Measurements from ENCODE around the gene SIAH1. TPM values are rescaled to one million over a fixed set of nuclear protein-coding genes. Genes with fewer than 3 reads are reported as not detected.
A peak's percentile ranks its signal among the peaks of the same experiment; 100 is the strongest.
"Not testable (repeated sequence)": the region's sequence is repeated elsewhere in the genome, so short reads cannot be mapped to it uniquely, and the experiment has no call there.

SIAH1 gene
- total RNA-seq, 1 experiment from 2014 or later: 7.7 TPM

DNA sequence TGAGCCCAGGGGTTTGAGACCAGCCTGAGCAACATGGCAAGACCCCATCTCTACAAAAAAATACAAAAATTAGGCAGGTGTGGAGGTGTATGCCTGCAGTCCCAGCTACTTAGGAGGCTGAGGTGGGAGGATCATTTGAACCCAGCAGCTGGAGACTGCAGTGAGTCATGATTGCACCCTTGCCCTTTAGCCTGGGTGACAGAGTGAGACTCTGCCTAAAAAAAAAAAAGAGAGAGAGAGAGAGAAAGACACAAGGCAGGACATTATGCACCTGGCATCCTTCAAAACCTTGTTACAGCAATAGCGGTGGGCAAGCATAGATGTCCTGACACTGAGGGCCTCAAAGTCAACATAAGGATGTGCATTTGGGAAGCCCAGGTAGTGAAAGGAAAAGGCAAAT lies 19.9 kb upstream of the SIAH1 start:
- Histone ChIP-seq H3K9me3 (no peaks in the 10 kb centered on the region), H3K36me3 (no peaks in the 10 kb centered on the region), H3K4me3 (no peak overlapping the region), H3K27me3 (no peaks in the 10 kb centered on the region)
- no peak for DNase-seq

DNA sequence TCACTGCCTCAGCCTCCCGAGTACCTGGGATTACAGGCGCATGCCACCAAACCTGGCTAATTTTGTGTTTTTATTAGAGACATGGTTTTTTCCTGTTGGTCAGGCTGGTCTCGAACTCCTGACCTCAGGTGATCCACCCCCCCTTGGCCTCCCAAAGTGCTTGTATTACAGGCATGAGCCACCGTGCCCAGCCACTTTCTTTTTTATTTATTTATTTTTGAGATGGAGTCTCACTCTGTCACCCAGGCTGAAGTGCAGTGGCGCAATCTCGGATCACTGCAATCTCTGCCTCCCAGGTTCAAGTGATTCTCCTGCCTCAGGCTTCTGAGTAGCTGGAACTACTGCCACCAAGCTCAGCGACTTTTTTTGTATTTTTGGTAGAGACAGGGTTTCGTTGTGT lies 17.3 kb upstream of the SIAH1 start:
- not testable (repeated sequence) for H3K27me3 ChIP-seq, H3K36me3 ChIP-seq, DNase-seq, H3K9me3 ChIP-seq, H3K4me3 ChIP-seq

DNA sequence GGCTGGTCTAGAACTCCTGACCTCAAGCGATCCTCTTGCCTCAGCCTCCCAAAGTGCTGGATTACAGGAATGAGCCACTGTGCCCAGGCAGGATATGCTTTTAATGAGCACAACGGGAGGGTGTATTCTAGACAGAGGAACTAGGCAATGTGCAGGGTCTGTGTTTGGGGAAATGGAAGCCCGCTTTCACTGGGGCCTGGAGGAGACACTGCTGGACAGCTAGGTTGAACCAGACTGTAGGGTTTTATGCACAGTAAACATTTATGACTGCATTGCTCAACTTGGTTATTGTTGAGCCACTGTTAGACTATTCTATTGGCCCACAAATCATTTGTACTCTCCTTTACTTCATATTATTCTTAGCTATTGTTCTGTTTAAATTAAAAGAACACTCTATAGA lies 10.2 kb upstream of the SIAH1 start:
- no peaks in the 10 kb centered on the region for H3K9me3 ChIP-seq
- DNase-seq: no peak
- H3K27me3 ChIP-seq: no peaks in the 10 kb centered on the region
- H3K4me3 ChIP-seq: no peak overlapping the region
- H3K36me3 ChIP-seq: no peaks in the 10 kb centered on the region

DNA sequence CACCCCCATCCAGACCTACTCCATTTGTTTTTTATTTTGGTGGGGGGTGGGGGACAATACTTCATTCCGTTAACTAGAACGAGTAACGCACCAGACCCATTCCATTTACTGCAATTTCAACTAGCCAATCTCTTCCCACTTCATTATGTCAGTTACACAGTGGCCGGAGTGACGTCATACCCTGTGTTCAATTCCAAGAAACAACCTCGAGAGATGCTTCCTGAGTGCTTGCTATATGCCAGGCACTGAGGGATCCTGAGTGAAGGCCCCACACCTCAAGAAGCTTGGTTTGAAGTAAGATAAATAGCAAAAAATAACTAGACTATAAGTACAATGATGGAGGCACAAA lies 9.1 kb upstream of the SIAH1 start:
- DNase-seq: no peak
- Histone ChIP-seq H3K4me3 (no peak overlapping the region), H3K36me3 (no peaks in the 10 kb centered on the region), H3K9me3 (no peaks in the 10 kb centered on the region), H3K27me3 (no peaks in the 10 kb centered on the region)

DNA sequence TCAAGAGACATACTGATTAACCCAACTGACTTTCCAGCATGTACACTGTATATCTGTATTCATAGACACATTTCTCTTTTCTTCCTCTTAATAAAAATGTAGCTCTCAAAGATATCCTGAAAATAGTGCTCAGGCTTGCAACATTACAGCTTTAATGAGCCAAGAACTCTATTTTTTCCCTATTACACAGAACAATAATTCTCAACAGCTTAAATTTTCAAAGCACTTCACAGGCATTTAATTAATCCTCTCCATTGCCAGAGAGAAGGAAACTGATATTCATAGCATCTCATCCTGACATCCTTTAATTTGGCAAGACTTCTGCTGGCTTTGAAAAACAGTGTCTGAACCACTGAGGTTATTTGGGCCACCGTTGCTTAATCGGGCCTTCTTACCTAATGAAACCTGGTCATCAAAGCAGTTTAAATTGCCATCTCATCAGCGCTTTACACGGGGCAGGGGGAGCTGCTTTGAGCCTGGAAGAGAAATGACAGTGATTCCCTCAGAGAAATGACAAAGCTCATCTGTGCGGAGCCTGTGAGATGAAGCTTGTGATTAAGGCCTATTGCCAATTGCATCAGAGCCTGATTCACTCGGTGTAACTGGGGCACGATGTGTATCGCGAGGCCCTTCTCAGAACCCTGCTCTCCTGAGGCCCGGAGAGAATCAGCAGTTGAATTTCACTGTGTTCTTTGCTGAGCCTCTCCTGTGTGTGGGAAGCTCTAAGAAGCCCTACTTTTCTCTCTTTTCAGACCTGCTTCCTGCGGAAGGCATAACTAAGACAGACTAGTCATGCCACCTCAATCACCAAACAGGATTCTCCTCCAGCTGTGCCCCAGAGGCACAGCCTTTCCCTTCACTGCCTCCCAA lies 8.5 kb upstream of the SIAH1 start:
- no peak for DNase-seq
- H3K4me3 ChIP-seq: no peak overlapping the region
- no peaks in the 10 kb centered on the region for H3K36me3 ChIP-seq
- H3K9me3 ChIP-seq: no peaks in the 10 kb centered on the region
- H3K27me3 ChIP-seq: no peaks in the 10 kb centered on the region

DNA sequence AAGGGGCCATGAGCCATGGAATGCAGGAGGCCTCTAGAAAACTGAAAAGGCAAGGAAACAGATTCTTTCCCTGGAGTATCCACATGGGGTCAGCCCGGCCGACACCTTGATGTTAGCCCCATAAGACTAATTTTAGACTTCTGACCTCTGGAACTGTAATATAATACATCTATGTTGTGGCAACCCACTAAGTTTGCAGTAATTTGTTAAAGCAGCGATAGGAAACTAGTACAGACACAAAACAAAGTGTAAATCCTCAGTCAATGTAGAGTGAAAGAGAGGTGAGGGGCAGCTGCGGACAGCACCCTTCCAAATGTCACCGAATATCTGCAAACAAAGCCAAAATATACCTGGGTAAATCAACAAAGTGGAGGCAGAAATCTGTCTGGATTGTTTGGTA lies 7.2 kb upstream of the SIAH1 start:
- no peak for DNase-seq
- H3K36me3 ChIP-seq: no peaks in the 10 kb centered on the region
- no peaks in the 10 kb centered on the region for H3K9me3 ChIP-seq
- H3K27me3 ChIP-seq: no peaks in the 10 kb centered on the region
- H3K4me3 ChIP-seq: no peak overlapping the region

DNA sequence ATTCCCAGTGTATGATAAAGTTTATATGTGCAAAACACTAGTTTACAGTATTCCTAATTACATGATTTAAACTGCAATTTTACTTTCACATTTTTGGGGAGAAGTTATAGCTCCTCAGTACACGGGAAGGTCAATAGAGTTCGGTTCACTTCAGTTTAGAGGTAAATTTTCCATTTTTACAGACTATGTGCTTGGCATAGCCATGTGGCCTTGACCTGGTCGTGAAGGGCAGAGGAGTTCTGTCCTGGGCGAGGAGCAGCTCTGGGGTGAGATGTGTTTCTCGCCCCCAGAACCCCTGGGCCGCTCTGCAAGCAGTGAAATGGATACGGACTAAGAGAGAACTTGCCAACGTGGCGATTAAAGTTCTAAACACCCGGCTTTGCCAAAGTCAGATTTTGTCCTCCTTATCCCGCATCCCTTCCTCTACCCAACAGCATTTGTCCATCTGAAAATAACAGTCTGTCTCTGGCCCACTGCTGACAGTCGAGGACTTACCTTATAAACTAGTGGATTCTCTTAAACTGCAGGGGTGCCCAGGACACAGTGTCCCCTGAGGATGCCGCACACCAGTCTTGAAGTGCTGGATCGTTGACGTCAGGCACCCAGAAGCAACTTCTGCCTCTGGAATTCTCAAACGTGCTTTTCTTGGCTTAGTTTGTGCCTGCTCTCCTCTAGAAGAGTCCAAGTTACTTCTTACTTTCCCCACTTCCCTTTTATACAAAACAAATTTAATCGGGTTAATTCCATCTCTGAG lies 1.5 kb upstream of the SIAH1 start:
- H3K4me3 ChIP-seq: no peak overlapping the region
- no peaks in the 10 kb centered on the region for H3K9me3 ChIP-seq
- no peaks in the 10 kb centered on the region for H3K36me3 ChIP-seq
- H3K27me3 ChIP-seq: no peaks in the 10 kb centered on the region
- DNase-seq: no peak

DNA sequence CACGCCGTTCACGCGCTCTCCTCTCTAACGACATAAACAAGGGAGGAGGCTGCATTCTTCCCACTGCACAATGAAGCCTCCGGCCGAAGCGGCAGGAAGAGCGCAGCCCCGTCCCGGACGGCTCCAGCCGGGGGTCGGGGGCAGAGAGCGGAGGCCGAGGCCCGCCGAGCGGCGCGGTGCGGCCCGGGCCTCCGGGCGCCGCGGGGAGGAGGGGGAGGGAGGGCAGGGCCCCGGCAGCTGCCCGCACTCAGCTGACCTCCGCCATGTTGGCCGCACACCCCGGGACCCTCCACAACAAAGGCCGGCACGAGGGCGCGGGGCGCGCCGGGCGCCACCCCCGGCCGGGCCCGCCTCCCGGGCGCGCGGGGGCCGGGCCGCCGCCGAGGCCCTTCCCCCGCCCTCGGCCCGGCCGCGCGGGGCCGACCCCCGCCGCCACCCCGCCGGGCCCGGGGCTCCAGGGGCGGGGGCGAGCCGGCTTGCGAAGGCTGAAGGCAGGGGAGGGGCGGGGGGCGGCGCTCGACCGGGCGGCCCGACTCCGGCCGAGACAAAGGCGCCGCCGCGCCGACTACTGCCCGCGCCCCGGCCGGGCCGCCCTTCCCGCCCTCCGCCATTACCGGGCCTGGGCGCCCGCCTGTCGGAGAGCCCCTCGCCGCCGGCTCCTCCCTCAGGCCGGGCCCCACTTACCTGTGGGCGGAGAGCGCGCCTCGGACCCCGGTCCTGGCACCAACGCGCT lies 527 bp downstream of the SIAH1 start:
- Histone ChIP-seq H3K27me3 (no peaks in the 10 kb centered on the region), H3K36me3 (no peaks in the 10 kb centered on the region), H3K9me3 (no peaks in the 10 kb centered on the region), H3K4me3 (peak overlapping the region; percentile 68)
- peak; percentile 57 for DNase-seq

DNA sequence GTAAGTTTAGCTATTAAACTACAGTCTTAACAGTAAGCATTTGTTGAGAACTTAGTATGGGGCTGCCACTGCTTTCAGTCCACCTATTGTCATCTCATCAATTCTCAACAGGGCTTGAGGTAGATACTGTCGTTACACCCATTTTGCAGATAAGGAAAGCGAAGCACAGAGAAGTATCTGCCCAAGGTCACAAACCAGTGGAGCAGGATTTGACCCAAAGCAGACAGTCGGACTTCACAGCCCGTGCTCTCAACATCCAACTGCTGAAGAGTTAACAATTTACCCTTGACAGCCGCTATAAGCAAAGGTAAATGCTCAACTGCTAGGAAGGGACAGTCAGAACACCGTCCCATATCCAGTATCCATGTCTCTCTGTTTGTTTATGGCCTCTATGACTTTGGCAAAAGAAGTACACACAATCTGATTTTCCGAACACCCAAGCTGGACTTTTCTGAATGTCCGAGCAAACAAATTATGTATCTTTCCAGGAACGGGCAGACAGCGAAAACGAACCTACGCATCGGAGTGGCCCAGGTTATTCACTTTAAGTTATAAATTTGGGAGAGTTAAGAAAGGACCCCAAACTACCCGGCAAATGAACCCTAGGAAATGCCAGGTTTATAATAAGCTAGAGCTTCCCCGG lies 1.2 kb downstream of the SIAH1 start:
- Histone ChIP-seq H3K36me3 (no peaks in the 10 kb centered on the region), H3K4me3 (peak overlapping the region; percentile 68), H3K27me3 (no peaks in the 10 kb centered on the region), H3K9me3 (no peaks in the 10 kb centered on the region)
- no peak for DNase-seq

DNA sequence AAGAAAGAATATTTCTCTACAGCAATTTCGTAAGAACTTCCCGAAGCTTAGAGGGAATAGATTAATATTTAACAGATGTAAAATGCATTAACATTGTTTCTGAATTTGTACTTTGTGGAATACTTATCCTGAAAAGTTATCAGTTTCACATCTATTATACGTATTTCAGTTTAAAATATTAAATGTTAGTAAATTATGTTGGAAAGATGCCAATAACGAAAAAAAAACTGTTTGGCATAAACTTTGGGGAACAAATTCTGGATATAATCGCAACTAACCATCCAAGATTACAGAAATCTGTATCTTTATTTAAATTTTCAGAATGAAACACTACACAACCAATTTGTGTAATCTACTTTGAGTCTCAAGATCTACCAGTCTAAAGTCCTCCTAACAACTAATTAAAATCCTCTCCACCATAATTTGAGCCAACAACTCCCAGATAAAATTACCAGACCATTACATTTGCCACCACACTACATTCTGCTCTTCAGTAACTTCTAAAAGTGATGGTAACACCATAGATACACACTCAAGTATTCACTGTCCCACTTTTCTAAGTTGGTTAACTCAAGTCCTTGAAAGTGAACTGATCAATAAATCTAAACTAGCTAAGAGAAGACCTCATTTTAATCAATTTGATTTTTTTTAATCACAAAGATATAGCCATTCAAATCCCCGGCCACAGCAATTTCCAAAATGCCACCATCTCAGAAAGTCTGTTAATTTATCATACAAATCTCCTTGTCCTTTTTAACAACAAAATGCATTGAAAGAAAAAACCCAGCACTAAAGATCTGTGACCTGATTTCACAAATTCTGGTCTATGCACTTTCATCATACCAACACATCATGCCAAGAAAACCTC lies 2.0 kb downstream of the SIAH1 start:
- Histone ChIP-seq H3K27me3 (no peaks in the 10 kb centered on the region), H3K9me3 (no peaks in the 10 kb centered on the region), H3K4me3 (peak overlapping the region; percentile 68), H3K36me3 (no peaks in the 10 kb centered on the region)
- DNase-seq: no peak

DNA sequence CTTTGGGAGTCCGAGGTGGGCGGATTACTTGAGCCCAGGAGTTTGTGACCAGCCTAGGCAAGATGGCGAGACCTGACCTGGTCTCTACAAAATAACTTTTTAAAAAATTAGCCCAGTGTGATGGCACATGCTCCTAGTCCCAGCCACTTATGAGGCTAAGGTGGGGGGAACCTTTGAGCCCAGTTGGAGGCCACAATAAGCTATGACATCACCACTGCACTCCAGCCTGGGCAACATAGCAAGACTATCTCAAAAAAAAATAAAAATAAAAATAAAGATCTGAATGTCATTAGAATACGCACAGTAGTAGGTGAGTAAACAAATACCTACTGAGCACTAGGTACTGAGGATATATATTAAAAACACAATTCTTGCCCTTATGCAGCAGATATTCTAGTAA lies 3.1 kb downstream of the SIAH1 start:
- Histone ChIP-seq H3K27me3 (no peaks in the 10 kb centered on the region), H3K4me3 (no peak overlapping the region), H3K36me3 (no peaks in the 10 kb centered on the region), H3K9me3 (no peaks in the 10 kb centered on the region)
- no peak for DNase-seq

DNA sequence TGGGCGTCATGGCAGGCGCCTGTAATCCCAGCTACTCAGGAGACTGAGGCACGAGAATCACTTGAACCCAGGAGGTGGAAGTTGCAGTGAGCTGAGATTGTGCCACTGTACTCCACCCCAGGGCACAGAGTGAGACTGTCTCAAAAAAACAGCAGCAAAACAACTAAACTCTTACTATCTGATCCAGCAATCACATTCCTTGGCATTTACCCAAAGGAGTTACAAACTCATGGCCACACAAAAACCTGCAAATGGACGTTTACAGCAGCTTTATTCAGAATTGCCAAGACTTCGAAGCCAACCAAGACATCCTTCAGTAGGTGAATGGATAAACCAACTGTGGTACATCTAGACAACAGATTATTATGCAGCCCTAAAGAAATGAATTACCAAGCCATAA lies 4.0 kb downstream of the SIAH1 start:
- no peak for DNase-seq
- Histone ChIP-seq H3K27me3 (no peaks in the 10 kb centered on the region), H3K36me3 (no peaks in the 10 kb centered on the region), H3K4me3 (no peak overlapping the region), H3K9me3 (no peaks in the 10 kb centered on the region)

DNA sequence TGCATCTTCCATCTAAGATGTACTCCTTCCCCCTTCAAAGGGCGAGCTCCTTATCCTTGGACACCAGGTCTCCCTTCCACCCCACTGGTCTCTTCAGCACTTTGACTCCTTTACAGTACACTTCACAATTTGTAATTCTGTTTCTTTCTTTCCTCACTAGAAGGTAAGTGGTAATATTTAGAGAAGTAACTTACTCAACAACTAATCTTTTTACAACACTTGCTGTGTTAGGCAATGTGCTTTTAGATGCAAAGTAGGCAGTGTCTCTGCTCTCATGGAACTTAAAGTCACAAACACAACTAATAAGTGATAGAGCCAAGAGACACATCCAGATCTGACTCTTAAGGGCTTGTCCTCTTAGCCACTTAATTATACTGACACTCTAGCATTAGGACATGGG lies 6.4 kb downstream of the SIAH1 start:
- Histone ChIP-seq H3K27me3 (no peaks in the 10 kb centered on the region), H3K9me3 (no peaks in the 10 kb centered on the region), H3K4me3 (no peak overlapping the region), H3K36me3 (no peaks in the 10 kb centered on the region)
- no peak for DNase-seq

DNA sequence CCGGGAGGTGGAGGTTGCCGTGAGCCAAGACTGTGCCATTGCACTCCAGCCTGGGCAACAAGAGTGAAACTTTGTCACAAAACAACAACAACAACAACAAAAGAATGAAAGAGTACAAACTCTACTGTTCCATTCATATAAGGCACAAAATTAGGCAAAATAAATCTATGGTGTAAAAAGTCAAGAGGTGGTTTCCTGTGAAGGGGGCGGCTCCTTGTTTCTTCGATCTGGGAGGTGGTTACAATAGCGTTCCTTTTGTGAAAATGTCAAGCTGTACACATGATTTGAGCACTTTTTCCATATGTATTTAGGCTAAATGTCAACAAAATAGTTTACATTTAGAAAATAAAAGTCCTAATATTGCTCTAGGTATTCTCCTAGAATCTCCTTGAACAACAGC lies 6.9 kb downstream of the SIAH1 start:
- no peaks in the 10 kb centered on the region for H3K9me3 ChIP-seq
- DNase-seq: no peak
- no peaks in the 10 kb centered on the region for H3K27me3 ChIP-seq
- no peak overlapping the region for H3K4me3 ChIP-seq
- no peaks in the 10 kb centered on the region for H3K36me3 ChIP-seq

DNA sequence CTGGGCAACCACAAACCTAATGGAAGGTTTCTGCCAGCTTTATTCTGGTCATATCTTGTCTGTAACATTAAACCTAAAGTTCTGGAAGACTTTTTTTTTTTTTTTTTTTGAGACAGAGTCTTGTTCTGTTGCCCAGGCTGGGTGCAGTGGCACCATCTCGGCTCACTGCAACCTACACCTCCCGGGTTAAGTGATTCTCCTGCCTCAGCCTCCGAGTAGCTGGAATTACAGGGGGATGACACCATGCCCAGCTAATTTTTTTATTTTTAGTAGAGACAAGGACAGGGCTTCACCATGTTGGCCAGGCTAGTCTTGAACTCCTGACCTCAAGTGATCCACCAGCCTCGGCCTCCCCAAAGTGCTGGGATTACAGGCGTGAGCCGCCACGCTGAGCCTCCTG lies 7.9 kb downstream of the SIAH1 start:
- H3K36me3 ChIP-seq, H3K27me3 ChIP-seq, H3K4me3 ChIP-seq, H3K9me3 ChIP-seq, DNase-seq: not testable (repeated sequence)

DNA sequence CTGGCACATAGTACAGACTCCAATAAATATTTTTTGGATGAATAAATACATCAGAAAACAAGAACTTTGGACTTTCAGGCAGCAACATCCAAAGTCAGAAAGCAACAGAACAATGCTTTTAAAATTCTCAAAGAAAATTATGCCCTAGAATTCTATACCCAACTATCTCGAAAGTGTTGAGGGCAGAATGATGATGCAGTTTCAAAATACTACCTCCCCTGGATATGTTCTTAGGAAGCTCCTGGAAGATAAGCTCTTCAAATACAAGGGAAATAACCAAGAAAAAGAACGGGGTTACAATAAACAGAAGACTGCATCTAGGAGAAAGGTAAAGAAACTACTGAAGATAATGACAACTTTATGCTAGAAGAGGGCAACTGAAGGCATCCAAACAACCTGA lies 11.0 kb downstream of the SIAH1 start:
- no peaks in the 10 kb centered on the region for H3K36me3 ChIP-seq

More for the DNA sequence above, 11.0 kb downstream of the SIAH1 start:
- H3K4me3 ChIP-seq: no peak overlapping the region
- H3K27me3 ChIP-seq: no peaks in the 10 kb centered on the region
- no peak for DNase-seq
- H3K9me3 ChIP-seq: no peaks in the 10 kb centered on the region
